GM12878 (cell line): Measurements from ENCODE around the gene BTBD19. TPM values are rescaled to one million over a fixed set of nuclear protein-coding genes. Genes with fewer than 3 reads are reported as not detected.

Experiments
- CBX5 ChIP-seq: sonication (generic); IDR thresholded peaks from 2 replicates; pipeline ENCODE4 v1.6.1; 2016; ENCODE audit warnings: low read depth, moderate library complexity, mild to moderate bottlenecking, inconsistent platforms
- CEBPZ ChIP-seq: fragments of 150-350 bp; IDR thresholded peaks from 2 replicates; pipeline ENCODE4 v1.6.1; 2016; ENCODE audit warnings: low read depth, low read length
- CHD2 ChIP-seq: IDR thresholded peaks from 2 replicates; pipeline ENCODE4 v1.6.1; 2011; ENCODE audit warnings: low read depth, low read length, improper control_type of control experiment, borderline replicate concordance
- CREM ChIP-seq: IDR thresholded peaks from 2 replicates; pipeline ENCODE4 v1.6.1; 2014; ENCODE audit warnings: antibody characterized with exemption, low read depth
- DPF2 ChIP-seq: fragments of 450-650 bp; IDR thresholded peaks from 2 replicates; pipeline ENCODE4 v1.6.1; 2017; ENCODE audit warnings: mild to moderate bottlenecking
- E4F1 ChIP-seq: fragments of 450-650 bp; IDR thresholded peaks from 2 replicates; pipeline ENCODE4 v1.6.1; 2018; ENCODE audit warnings: borderline replicate concordance, mild to moderate bottlenecking; ENCODE audit not compliant: partially characterized antibody
- ELK1 ChIP-seq: IDR thresholded peaks from 2 replicates; pipeline ENCODE4 v1.6.1; 2012; ENCODE audit warnings: low read depth, low read length, improper control_type of control experiment
- FOXM1 ChIP-seq: IDR thresholded peaks from 2 replicates; pipeline ENCODE4 v1.6.1; 2012; ENCODE audit warnings: low read depth, mild to moderate bottlenecking, inconsistent platforms, low read length, moderate library complexity
- MTA3 ChIP-seq: IDR thresholded peaks from 2 replicates; pipeline ENCODE4 v1.6.1; 2012; ENCODE audit warnings: low read length, inconsistent platforms, borderline replicate concordance
- SREBF2 ChIP-seq: IDR thresholded peaks from 2 replicates; pipeline ENCODE4 v1.6.1; 2012; ENCODE audit warnings: mild to moderate bottlenecking, low read length
- SRF ChIP-seq, 2 experiments: IDR thresholded peaks; 2 replicates each; pipeline ENCODE4 v1.6.1; 2011; ENCODE audit warnings: low read depth in 2 of 2, low read length in 2 of 2, mild to moderate bottlenecking in 1 of 2, moderate library complexity in 1 of 2
- SUZ12 ChIP-seq: fragments of 200-600 bp; sonication (generic); IDR thresholded peaks from one replicate; pipeline ENCODE4 v1.6.1; 2018; ENCODE audit warnings: antibody characterized with exemption, mild to moderate bottlenecking; ENCODE audit not compliant: unreplicated experiment
- TCF12 ChIP-seq: IDR thresholded peaks from 2 replicates; pipeline ENCODE4 v1.6.1; 2011; ENCODE audit warnings: low read depth, mild to moderate bottlenecking, low read length
- USF1 ChIP-seq: IDR thresholded peaks from 2 replicates; pipeline ENCODE4 v1.6.1; 2011; ENCODE audit warnings: borderline replicate concordance, low read depth, mild to moderate bottlenecking, moderate library complexity, mixed read lengths, low read length; ENCODE audit not compliant: insufficient read depth; ENCODE audit errors: extremely low read length
- ZBTB4 ChIP-seq: fragments of 450-650 bp; formaldehyde crosslinking; IDR thresholded peaks from 2 replicates; pipeline ENCODE4 v1.4.0; 2022; ENCODE audit warnings: mild to moderate bottlenecking, moderate library complexity
- ZSCAN29 ChIP-seq: fragments of 450-650 bp; IDR thresholded peaks from 2 replicates; pipeline ENCODE4 v1.6.1; 2017; ENCODE audit warnings: mild to moderate bottlenecking, moderate library complexity
- polyA plus RNA-seq, 11 experiments: library from polyadenylated mRNA; depleted of rRNA in 4 of 11; unstranded in 6 of 11; stranded (reverse) in 5 of 11; fragments of >200 nt; fragmentation: Nextera tagmentation in 4 of 11; fragmentation: Illumina TruSeq in 1 of 11; extraction: Ambion mirVana in 4 of 11; extraction: Trizol in 1 of 11; gene quantifications; 1 replicate in 1 of 11; 2 replicates in 10 of 11; pipeline versions ENCODE4 v1.2.1 to v1.2.3, GENCODE V29; 2011 to 2016; ENCODE audit warnings: inconsistent platforms in 2 of 11, missing spikeins in 2 of 11, low read depth in 1 of 11
- total RNA-seq, 4 experiments: library from RNA; depleted of rRNA in 3 of 4; stranded (reverse); fragments of >200 nt in 3 of 4; fragmentation: Illumina TruSeq in 1 of 4; extraction: Trizol in 1 of 4; gene quantifications; 2 replicates each; pipeline versions ENCODE4 v1.2.1 to v1.2.3, GENCODE V29; 2013 to 2021

The BTBD19 gene
- total and polyA plus RNA-seq, 10 of the 15 experiments (the other 5 are each of a cell fraction or from before 2014, with no cell fraction given): 0.13 to 2.7 (median 0.42) TPM

GRCh38 chr1:44819608-44820327 is 11.4 kb downstream of the BTBD19 start (continued):
- peak; percentile 79; the same call in 1 of the 2 replicates for TF ChIP-seq ELK1
- peak; percentile 84 for TF ChIP-seq ZSCAN29
- peak; percentile 91 for TF ChIP-seq ZBTB4 (CRISPR knock-in tag)
- peak; percentile 68 for TF ChIP-seq TCF12
- peak; percentile 83 for TF ChIP-seq CREM
- TF ChIP-seq DPF2: peak; percentile 40; the same call in 1 of the 2 replicates
- peak; percentile 100 for TF ChIP-seq MTA3
- no peak for TF ChIP-seq SUZ12
- TF ChIP-seq CEBPZ: no peak
- no peak for TF ChIP-seq E4F1
- TF ChIP-seq SREBF2: no peak; the same call in 1 of the 2 replicates
- peak; percentile 93 for TF ChIP-seq CBX5
- no peak for TF ChIP-seq USF1
- peak; percentile 51; the same call in 1 of the 2 replicates for TF ChIP-seq CHD2
- TF ChIP-seq SRF (IDR thresholded peaks at IDR 0.05; ENCODE audit: low read depth in 2 of 2, low read length in 2 of 2): 0 out of 4 replicates have a peak, but pooled peaks of 1 of the 2 experiments have one; percentile 1
- TF ChIP-seq FOXM1: peak; percentile 93
